Activated T-helper 1 cell treated with Interleukin-2 at 50 U/mL for 16 hours (primary cell): Measurements from ENCODE around the gene NCAPG2.
A peak's percentile ranks its signal among the peaks of the same experiment; 100 is the strongest.

Experiments used
- DNase-seq: peaks from one replicate; pipeline ENCODE4 v3.0.0-alpha.2; 2020; ENCODE audit warnings: low read depth

Gene NCAPG2

DNA sequence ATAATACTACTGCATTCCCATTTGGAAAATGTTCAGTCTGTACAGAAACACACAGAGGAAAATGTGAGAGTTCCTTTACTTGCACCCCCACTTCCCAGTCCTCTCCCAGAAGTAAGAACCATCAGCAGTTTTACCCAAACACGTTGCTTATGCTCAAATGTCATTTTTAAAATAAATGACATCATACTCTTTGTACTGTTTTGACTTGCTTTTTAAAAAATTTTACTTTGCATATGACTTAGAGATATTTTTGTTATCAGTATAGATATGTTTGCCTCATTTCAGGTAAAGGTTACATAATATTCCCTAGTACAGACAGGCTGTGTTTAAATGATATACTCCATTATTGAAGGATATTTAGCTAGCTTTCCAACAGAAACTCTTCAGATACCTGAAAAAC lies 103.5 kb downstream of the NCAPG2 start:
- no peak for DNase-seq

DNA sequence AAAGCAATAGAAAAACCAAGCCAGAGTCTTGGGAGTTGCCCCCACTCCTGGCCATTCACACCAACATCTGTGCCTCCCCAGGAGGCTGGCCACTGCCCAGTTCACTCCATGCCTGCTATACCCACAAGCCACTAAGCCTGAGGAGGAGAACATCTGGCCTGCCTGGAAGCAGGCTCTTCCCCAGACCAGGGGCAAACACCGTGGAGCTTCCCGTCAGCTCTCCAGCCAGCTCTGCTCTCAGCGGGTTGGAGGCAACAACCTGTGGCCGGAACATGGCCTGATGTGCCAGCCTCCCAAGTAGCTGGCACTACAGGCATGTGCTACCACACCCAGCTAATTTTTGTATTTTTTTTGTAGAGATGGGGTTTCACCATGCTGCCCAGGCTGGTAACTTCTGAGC lies 107.9 kb downstream of the NCAPG2 start:
- no peak for DNase-seq

DNA sequence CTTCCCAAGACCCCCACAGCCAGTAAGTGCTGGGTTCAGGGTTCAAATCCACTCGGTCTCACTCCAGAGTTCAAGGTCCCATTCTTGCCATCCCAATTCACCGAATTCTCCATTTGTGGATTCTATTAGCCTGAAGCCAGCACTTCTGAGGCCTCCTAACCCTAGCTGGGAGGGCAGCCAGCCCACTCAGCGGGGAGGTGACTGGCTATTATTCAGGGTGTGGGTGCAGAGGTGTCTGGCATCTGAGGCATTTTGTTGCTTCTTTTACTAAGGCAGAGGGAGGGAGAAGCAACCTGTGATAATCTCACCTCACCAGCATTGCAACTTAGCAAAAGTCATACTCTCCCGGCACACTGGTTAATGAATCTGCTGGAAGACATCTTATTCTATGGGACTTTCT lies 108.3 kb downstream of the NCAPG2 start:
- no peak for DNase-seq

DNA sequence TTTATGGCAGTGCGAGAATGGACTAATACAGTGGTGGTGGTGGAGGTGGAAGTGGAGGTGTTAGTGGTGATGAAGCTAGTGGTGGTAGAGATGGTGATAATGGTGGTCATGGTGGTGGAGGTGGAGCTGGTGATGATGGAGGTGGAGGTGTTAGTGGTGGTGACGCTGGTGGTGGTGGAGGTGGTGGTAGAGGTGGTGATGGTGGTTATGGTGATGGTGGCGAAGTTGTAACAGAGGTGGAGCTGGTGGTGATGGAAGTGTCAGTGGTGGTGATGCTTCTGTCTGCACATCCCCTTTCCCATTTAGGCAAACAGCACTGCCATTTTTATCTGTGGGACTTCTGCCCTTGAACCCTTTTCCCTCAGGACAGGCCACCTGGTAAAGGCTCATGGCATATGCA lies 109.5 kb downstream of the NCAPG2 start:
- no peak for DNase-seq

DNA sequence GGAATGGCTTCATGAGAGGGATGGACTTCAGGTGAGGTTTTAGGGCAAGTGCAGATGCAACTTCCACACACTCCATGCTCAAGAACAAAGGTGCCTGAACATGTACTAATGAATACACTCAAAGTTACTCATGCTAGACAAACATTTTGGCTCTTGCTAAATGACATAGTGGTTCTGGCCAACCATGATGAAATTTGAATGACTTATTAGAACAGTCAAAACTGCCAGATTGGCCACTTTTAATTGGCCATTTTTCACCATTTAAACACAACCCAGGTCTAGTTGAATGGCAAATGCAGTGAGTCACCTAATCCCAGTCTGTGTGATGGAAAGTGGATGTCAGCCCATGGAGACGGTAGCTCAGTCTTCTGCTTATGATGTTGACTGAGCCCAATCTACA lies 112.1 kb downstream of the NCAPG2 start:
- DNase-seq, result no peak

DNA sequence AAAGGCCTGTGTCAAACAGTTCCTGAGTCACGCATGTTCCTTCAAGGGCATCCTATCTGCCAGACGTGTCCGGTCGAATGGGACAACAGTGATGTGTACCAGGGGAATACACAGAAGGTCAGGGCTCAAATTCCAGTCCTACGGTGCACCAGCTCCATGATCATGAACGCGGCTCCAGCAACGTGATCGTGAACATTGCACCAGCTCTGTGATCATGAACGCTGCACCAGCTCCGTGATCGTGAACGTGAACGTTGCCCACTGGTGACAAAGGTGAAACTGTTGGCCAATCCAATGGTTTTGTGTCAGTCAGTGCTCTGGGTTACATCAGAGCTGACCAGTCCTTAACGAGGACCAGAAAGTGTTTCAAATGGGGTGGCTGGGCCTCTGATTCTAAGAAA lies 112.7 kb downstream of the NCAPG2 start:
- no peak for DNase-seq

DNA sequence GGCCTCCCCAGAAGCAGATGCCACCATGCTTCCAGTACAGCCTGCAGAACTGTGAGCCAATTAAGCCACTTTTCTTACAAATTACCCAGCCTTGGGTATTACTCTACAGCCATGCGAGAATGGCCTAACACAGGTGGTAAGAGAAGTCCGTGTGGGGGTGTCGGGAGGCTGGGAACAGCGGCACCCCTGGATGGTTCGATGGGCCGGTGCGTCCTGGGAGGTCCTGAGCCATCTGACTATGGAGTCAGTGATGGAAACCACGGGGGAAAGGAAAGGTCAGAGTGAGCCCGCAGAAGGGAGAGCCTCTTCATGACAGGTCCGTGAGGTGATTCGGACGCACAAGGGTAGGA lies 114.4 kb downstream of the NCAPG2 start:
- DNase-seq, result no peak

DNA sequence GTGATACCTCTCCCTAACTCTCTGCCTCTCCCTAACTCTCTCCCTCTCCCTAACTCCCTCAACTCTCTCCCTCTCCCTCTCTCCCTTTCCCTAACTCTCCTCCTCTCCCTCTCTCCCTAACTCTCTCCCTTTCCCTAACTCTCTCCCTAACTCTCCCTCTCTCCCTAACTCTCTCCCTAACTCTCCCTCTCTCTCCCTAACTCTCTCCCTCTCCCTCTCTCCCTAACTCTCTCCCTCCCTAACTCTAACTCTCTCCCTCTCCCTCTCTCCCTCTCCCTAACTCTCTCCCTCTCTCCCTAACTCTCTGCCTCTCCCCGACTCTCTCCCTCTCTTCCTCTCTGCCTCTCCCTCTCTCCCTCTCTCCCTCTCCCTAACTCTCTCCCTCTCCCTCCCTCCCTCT lies 115.0 kb downstream of the NCAPG2 start:
- no peak for DNase-seq

DNA sequence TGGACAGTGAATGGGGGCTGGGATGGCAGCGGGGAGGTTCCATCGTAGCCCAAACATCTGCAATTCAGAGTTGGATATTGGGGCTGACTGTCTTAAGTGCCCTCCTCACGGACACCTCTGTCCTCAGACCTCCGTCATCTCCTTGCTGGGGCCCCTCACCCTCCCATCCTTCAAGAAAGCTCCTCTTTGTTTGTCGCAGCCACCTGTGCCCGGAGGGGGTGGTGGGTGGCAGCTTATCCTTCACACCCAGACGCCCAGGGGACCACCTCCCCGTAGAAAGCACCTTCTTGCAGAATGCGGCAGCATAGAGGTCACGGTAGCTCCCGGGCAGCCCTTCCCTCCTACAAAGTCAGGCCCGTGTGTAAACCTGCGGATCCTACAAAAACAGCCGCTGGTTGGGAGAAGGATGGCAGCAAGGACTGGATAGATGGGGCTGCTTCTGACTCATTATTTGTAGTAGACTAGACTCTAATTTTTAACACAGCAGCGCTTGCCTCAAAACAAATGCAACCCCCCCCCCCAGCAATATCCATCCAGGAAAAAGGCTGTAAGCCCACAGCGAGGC lies 115.6 kb downstream of the NCAPG2 start:
- DNase-seq, result no peak

DNA sequence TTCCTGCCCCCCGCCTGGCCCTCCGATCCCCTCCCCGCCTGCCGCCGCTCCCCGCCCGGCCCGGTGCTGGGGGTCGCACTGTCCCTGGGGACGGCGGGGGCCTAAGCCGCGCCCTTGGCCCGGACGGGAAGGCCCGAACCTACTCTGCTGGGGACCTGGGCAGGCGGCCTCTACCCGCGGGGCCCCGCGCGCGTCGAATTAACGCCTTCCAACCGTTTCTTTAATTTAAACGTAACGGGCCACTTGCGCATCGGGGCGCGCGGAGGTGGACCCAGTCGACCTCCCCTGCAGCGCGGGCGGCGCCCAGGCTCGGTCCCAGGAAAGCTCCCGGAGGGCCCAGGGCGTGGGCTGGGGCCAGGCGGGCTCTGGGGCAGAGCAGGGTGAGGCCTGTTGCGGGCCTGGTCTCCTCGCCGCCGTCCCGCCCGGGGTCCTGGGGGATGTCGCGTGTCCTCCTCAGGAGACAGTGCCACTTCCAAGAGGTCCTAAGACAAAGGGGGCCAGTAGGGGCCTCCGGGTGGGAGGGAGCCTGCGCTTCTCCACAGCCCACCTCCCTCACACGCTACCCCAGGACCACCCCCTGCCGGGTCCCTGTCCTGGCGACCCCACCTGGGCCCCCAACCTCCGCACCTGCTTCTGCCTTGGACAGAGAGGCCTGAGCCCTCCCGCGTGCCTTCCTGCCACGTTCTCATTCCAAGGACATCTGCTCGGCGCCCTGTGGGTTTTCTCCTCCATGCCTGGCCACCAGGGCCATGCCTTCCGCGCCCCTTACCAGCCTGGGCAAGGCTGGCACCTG lies 116.3 kb downstream of the NCAPG2 start:
- no peak for DNase-seq

DNA sequence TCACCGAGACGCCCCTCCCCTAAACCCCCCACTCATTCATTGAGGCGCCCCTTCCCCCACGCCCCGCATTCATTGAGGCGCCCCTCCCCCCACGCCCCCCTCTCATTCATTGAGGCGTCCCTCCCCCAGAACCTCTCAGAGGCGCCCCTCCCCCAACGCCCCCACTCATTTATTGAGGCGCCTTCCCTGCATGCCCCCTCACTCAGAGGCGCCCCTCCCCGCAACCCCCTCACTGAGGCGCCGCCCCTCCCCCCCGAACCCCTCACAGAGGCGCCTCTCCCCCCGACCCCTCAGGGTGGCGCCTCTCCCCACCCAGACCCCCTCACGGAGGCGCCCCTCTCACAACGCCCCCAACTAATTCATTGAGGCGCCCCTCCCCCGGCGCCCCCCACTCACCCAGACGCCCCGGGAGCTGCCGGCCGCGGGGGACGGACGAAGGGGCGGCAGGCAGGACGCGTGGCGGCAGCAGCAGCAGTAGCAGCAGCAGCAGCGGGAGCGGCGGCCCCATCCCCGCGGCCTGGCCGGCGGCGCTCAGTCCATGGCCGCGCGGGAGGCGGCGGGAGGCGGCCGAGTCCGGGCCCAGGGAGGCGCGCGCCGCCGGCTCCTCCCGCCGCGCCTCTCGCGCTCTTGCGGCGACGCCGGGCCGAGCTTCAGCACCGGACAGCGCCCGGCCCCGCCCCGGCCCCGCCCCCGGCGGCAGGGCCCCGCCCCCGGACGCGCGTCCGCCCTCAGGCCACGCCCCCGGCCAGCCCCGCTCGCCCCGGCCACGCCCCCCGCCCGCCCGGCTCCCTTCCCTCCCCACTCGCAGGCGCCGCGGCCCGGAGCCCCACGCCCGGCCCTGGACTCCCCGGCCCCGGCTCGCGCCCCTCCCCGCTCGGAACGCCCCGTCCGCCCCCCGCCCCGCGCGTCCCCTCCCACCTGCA lies 117.2 kb downstream of the NCAPG2 start, which contains the start of gene PTPRN2:
PTPRN2 (minus strand) TSS at position 662 of the 923 bp plus-strand sequence.
- peak; percentile 44 for DNase-seq

DNA sequence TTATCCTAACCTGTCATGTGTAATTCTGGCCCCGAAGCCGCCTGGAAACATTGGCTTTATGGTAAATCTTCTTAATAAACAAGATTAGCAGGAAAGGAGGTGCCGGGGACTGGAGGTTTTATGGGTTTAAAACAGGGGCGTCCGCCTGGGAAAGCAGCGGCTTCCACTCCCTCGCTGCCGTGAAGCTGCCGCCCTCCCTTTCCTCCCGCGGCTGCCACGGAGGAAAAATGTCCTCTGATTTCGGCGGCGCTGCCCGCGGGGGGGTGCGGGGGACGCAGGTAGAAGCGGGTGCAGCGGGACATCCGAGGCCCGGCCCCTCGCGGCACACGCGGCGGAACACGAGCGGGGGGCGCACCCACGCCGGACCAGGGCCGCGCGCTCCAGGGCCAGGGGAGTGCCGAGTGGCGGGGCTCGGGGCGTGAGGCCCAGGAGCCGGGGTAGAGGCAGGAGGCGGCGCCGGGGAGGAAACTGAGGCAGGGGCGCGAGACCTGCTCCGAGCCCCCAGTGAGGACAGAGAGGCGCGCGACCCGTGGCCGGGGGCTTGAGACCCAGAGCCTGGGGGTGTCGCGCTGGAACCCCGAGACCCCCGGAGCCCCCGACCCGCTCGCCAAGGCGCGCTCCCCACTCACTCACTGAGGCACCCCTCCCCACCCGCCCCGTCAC lies 118.0 kb downstream of the NCAPG2 start:
- no peak for DNase-seq

DNA sequence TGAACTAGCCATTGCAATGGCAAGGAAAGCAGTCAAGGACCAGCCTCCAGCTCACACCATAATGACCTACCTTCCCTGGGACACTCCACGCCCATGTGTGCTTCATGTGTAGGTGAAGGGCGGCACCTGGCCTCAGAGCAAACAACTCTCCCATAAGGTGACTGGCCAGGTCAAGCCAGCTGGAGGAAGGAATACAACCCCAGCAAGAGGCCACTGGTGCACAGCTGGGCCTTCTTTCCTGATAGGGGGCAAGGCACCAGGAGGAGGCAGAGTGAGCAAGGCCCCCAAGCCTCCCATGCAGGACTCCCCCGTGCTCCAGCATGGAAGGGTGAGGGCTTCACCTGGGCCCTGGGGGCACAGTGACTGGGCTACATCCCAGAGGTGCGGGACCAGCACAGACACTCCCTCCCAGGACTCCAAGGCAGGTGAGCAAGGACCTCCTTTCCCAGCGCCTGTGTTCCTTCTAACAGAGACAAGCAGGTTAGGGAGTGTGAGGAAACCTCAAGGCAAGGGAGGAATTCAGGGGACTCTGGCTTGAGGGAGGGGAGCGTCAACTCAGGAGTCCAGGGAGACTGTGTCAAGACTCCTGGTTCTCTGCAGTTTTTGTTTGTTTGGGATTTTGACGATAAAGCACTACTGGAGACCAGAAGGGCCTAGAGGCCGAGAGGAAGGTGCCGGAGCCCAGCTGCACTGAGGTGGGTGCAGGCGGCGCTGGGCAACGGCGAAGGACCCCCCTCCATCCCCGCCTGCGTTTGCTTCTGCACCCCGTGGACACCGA lies 118.7 kb downstream of the NCAPG2 start:
- no peak for DNase-seq

DNA sequence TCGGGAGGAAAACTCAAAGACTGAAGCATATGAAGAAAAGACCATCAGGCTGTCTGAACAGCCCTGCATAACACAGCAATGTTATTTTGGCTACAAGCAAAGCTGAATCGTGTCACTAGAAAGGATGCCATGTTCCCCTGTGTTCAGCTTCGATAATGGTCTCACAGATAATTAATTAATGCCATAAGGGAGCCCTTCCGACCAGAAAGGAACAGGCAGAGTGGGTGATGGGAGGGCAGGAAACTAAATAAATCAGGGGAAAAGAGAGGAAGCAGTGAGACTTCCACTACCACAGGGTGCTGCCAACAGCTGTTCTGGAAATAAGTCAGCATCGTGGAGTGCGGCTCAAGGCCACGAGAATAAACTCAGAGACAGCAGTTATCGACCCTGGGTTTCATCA lies 120.2 kb downstream of the NCAPG2 start:
- no peak for DNase-seq

DNA sequence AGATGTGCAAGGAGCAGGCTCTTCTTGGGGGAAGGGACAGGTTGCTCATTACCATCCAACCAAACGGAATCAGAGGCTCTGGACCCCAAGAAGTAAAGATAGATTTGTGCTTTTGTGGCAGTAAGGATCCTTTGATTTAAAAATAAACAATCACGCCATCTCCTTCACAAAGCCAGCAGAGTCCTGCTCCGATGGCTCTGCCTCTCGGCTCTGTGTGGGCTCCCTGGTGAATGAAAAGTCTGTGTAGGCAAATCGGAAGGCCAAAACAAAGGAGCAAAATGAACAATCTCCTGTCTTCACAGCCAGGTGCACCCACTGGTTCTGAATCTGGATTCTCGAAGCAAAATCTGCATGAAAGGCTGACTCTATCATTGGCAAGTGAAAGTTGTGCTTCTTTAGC lies 120.8 kb downstream of the NCAPG2 start:
- no peak for DNase-seq

DNA sequence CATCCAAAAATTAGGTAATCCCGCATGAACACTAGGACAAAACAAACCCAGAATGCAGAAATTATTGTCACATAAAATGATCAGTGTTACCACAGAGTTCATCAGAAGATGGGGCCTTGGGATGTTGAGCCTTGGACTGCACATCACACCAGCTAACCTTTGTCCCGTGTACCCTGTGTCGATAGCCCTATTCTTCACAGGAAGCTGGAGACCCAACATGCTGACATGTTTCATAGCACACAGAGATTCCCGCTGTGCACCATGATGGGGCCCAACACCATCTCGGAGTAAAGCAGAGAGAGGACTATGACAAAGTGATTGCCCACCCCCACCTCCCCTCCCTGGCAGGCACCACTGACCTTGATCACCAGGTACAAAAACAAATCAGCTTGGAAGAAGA lies 121.5 kb downstream of the NCAPG2 start:
- DNase-seq, result no peak

DNA sequence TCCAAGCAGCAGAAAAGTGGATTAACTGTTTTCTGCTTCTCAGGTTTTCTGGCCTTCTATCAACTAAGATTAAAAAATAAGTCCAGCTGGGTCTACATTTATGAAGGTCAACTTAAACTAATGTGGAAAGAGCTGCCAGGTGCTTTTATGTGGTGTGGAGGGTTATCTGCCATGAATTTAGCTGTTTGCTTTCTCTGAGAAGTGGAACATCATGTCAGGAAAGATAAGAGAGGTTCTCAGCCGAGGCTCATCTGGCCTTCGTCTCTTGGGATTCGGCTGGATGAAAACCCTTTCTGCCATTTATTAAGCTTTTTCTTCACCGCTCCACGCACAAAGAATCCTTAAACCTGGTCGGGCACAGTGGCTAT lies 122.5 kb downstream of the NCAPG2 start:
- no peak for DNase-seq

DNA sequence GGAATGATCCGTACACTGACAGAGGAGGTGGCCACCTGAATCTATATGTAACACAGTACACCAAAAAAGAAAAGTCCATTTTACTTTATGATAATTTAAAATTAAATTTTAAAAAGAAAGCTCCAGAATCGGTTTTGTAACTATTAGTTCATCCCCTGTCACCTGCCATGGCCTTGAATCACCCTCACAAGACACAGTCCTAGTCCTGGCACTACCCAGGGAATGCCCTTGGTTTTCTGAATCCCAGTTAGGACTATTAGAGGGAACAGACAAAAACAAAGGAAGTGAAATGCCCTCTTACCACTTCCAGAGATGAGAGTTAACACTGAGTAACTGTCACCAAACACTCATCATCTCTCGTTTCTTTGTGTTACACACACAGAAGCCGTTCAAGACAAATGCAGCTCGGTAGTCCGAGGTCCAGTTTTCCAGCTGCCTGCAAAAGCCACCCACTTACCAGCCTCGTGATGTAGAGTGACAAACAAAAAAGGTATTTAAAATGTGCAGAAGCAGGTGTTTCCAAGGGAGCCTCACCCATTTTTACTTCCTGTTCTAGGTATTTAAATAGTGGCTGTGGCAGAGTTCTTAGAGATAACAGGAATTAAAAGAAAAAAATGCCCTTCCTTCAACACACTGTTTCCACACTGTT lies 123.0 kb downstream of the NCAPG2 start:
- DNase-seq, result no peak
